GM12874 (cell line): ENCODE measurements around the gene CREBBP.

Experiments used
- CTCF ChIP-seq: IDR thresholded peaks from 2 replicates; pipeline ENCODE4 v1.5.1; 2011; ENCODE audit warnings: low read depth, mild to moderate bottlenecking, control low read depth, low read length, moderate library complexity; ENCODE audit not compliant: insufficient read depth

The CREBBP gene

GRCh38 chr16:3868556-3868955 lies 12.0 kb downstream of the CREBBP start:
- no peak for TF ChIP-seq CTCF

GRCh38 chr16:3866703-3867431 lies 13.6 kb downstream of the CREBBP start:
- TF ChIP-seq CTCF = no peak

- no peak for TF ChIP-seq CTCF
Measured at GRCh38 chr16:3865241-3865640, 15.3 kb downstream of the CREBBP start.

GRCh38 chr16:3864562-3864961 lies 16.0 kb downstream of the CREBBP start:
- no peak for TF ChIP-seq CTCF

- TF ChIP-seq CTCF = 0 out of 2 replicates have a peak, but pooled peaks have one; percentile 8
Measured at GRCh38 chr16:3863587-3863986, 16.9 kb downstream of the CREBBP start.

GRCh38 chr16:3861808-3862451 lies 18.6 kb downstream of the CREBBP start:
- TF ChIP-seq CTCF = no peak

- no peak for TF ChIP-seq CTCF
Measured at GRCh38 chr16:3859889-3860288, 20.6 kb downstream of the CREBBP start.
